H9 (cell line): ENCODE results near the gene SRPK3. TPM values are rescaled to one million over a fixed set of nuclear protein-coding genes. Genes with fewer than 3 reads are reported as not detected.

Source experiments
- DNase-seq: peaks from one replicate; pipeline ENCODE4 v3.0.0-alpha.2; 2017
- H2AFZ ChIP-seq: one replicate; pipeline ENCODE4 v1.6.1; 2013; ENCODE audit warnings: mild to moderate bottlenecking, low read length, control low read depth, moderate library complexity
- H2AK5ac ChIP-seq: 2 replicates; pipeline ENCODE4 v1.6.1; 2013; ENCODE audit warnings: low read length, control low read depth, mixed read lengths; ENCODE audit not compliant: insufficient read length
- H2BK120ac ChIP-seq: one replicate; pipeline ENCODE4 v1.6.1; 2013; ENCODE audit warnings: low read depth, mild to moderate bottlenecking, low read length, control low read depth, inconsistent platforms; ENCODE audit not compliant: poor library complexity, severe bottlenecking
- H2BK12ac ChIP-seq: 2 replicates; pipeline ENCODE4 v1.6.1; 2013; ENCODE audit warnings: low read length, control low read depth, mixed read lengths, low read depth; ENCODE audit not compliant: insufficient read length
- H2BK15ac ChIP-seq: 2 replicates; pipeline ENCODE4 v1.6.1; 2013; ENCODE audit warnings: low read depth, low read length, control low read depth
- H2BK20ac ChIP-seq: one replicate; pipeline ENCODE4 v1.6.1; 2013; ENCODE audit warnings: low read depth, mild to moderate bottlenecking, low read length, control low read depth, inconsistent platforms; ENCODE audit not compliant: poor library complexity, severe bottlenecking
- H2BK5ac ChIP-seq: 2 replicates; pipeline ENCODE4 v1.6.1; 2013; ENCODE audit warnings: low read length, control low read depth, mixed read lengths; ENCODE audit not compliant: insufficient read length
- H3K14ac ChIP-seq: 2 replicates; pipeline ENCODE4 v1.6.1; 2013; ENCODE audit warnings: low read length, control low read depth; ENCODE audit not compliant: insufficient read depth
- H3K18ac ChIP-seq: 2 replicates; pipeline ENCODE4 v1.6.1; 2013; ENCODE audit warnings: low read depth, mild to moderate bottlenecking, mixed read lengths, low read length, control low read depth; ENCODE audit not compliant: insufficient read length
- H3K23ac ChIP-seq: 2 replicates; pipeline ENCODE4 v1.6.1; 2013; ENCODE audit warnings: low read length, control low read depth, mixed read lengths, low read depth; ENCODE audit not compliant: insufficient read length
- H3K23me2 ChIP-seq: 2 replicates; pipeline ENCODE4 v1.6.1; 2013; ENCODE audit warnings: low read depth, mild to moderate bottlenecking, mixed read lengths, low read length, control low read depth; ENCODE audit not compliant: insufficient read length, poor library complexity, severe bottlenecking
- H3K27ac ChIP-seq: 2 replicates; pipeline ENCODE4 v1.5.1; 2013; ENCODE audit warnings: low read length, control low read depth, mixed read lengths, low read depth; ENCODE audit not compliant: insufficient read length
- H3K27me3 ChIP-seq: 2 replicates; pipeline ENCODE4 v1.6.1; 2013; ENCODE audit warnings: low read length, control low read depth, inconsistent platforms; ENCODE audit not compliant: insufficient read depth
- H3K4ac ChIP-seq: 2 replicates; pipeline ENCODE4 v1.6.1; 2013; ENCODE audit warnings: low read depth, mild to moderate bottlenecking, control low read depth, inconsistent platforms, low read length, moderate library complexity
- H3K4me1 ChIP-seq: 2 replicates; pipeline ENCODE4 v1.6.1; 2013; ENCODE audit warnings: low read length, control low read depth, inconsistent platforms; ENCODE audit not compliant: insufficient read depth
- H3K4me2 ChIP-seq: 2 replicates; pipeline ENCODE4 v1.6.1; 2013; ENCODE audit warnings: low read length, control low read depth, mixed read lengths; ENCODE audit not compliant: insufficient read length, insufficient read depth
- H3K56ac ChIP-seq: 2 replicates; pipeline ENCODE4 v1.6.1; 2013; ENCODE audit warnings: low read depth, mild to moderate bottlenecking, mixed read lengths, low read length, control low read depth; ENCODE audit not compliant: insufficient read length
- H3K79me1 ChIP-seq: 2 replicates; pipeline ENCODE4 v1.6.1; 2013; ENCODE audit warnings: low read depth, mild to moderate bottlenecking, moderate library complexity, low read length, control low read depth, inconsistent platforms; ENCODE audit not compliant: insufficient read depth, poor library complexity, severe bottlenecking
- H3K79me2 ChIP-seq: 2 replicates; pipeline ENCODE4 v1.6.1; 2013; ENCODE audit warnings: low read length, control low read depth, inconsistent platforms; ENCODE audit not compliant: insufficient read depth
- H3K9ac ChIP-seq: 2 replicates; pipeline ENCODE4 v1.6.1; 2013; ENCODE audit warnings: low read length, control low read depth, mixed read lengths; ENCODE audit not compliant: insufficient read length; ENCODE audit errors: extremely low read depth
- H3K9me3 ChIP-seq: one replicate; pipeline ENCODE4 v1.6.1; 2013; ENCODE audit warnings: low read depth, low read length, inconsistent platforms; ENCODE audit not compliant: control insufficient read depth
- H3T11ph ChIP-seq: one replicate; pipeline ENCODE4 v1.6.1; 2013; ENCODE audit warnings: mild to moderate bottlenecking, low read length, control low read depth, inconsistent platforms
- H4K20me1 ChIP-seq: one replicate; pipeline ENCODE4 v1.6.1; 2013; ENCODE audit not compliant: control insufficient read depth, insufficient read length, insufficient read depth
- H4K5ac ChIP-seq: 2 replicates; pipeline ENCODE4 v1.6.1; 2013; ENCODE audit warnings: low read depth, mild to moderate bottlenecking, mixed read lengths, low read length, control low read depth; ENCODE audit not compliant: insufficient read length
- H4K8ac ChIP-seq: replicated peaks from 2 replicates; pipeline ENCODE4 v1.6.1; 2013; ENCODE audit warnings: low read length, control low read depth, mixed read lengths, low read depth; ENCODE audit not compliant: insufficient read length
- H4K91ac ChIP-seq: 2 replicates; pipeline ENCODE4 v1.6.1; 2013; ENCODE audit warnings: low read depth, mild to moderate bottlenecking, moderate library complexity, mixed read lengths, low read length, control low read depth; ENCODE audit not compliant: insufficient read length
- H3K27ac Mint-ChIP-seq, 3 experiments: 2 replicates in 2 of 3; 3 replicates in 1 of 3; pipeline ENCODE4 v1.8.0; 2020 to 2021; ENCODE audit warnings: mixed read lengths in 3 of 3, mild to moderate bottlenecking in 1 of 3, moderate library complexity in 1 of 3
- H3K27me3 Mint-ChIP-seq: 2 replicates; pipeline ENCODE4 v1.8.0; 2021; ENCODE audit warnings: low read depth, mild to moderate bottlenecking, moderate library complexity, mixed read lengths
- H3K36me3 Mint-ChIP-seq, 3 experiments: 2 replicates in 2 of 3; 3 replicates in 1 of 3; pipeline ENCODE4 v1.8.0; 2020 to 2021; ENCODE audit warnings: low read depth in 3 of 3, mixed read lengths in 3 of 3; ENCODE audit not compliant: insufficient read depth in 1 of 3
- H3K4me1 Mint-ChIP-seq, 2 experiments: 2 replicates each; pipeline ENCODE4 v1.8.0; 2020; ENCODE audit warnings: mixed read lengths in 2 of 2
- H3K4me3 Mint-ChIP-seq, 2 experiments: 2 replicates in 1 of 2; 3 replicates in 1 of 2; pipeline ENCODE4 v1.8.0; 2020 to 2021; ENCODE audit warnings: mild to moderate bottlenecking in 2 of 2, mixed read lengths in 2 of 2, moderate library complexity in 1 of 2
- H3K9me3 Mint-ChIP-seq, 2 experiments: 2 replicates in 1 of 2; 3 replicates in 1 of 2; pipeline ENCODE4 v1.8.0; 2020; ENCODE audit warnings: mild to moderate bottlenecking in 2 of 2, mixed read lengths in 2 of 2, moderate library complexity in 1 of 2
- CTCF ChIP-seq: fragments of 200-600 bp; sonication (generic); conservative IDR thresholded peaks from 3 replicates; pipeline ENCODE4 v1.8.0; 2021; ENCODE audit warnings: antibody characterized with exemption, mild to moderate bottlenecking
- WGBS: extraction: QIAGEN DNeasy Blood & Tissue Kit; methylation state at CpG from one replicate; pipeline ENCODE4 v1.1.7; 2013; ENCODE audit warnings: missing lambda C conversion rate, low lambda C conversion rate, mixed read lengths; ENCODE audit not compliant: insufficient read length; ENCODE audit errors: extremely low coverage; 5-methylcytosine and 5-hydroxymethylcytosine counted together
- total RNA-seq: library from RNA; stranded (reverse); gene quantifications from 2 replicates; pipeline ENCODE4 v1.2.1, GENCODE V29; 2021

SRPK3 gene
- total RNA-seq, 1 experiment from 2014 or later: not detected

DNA sequence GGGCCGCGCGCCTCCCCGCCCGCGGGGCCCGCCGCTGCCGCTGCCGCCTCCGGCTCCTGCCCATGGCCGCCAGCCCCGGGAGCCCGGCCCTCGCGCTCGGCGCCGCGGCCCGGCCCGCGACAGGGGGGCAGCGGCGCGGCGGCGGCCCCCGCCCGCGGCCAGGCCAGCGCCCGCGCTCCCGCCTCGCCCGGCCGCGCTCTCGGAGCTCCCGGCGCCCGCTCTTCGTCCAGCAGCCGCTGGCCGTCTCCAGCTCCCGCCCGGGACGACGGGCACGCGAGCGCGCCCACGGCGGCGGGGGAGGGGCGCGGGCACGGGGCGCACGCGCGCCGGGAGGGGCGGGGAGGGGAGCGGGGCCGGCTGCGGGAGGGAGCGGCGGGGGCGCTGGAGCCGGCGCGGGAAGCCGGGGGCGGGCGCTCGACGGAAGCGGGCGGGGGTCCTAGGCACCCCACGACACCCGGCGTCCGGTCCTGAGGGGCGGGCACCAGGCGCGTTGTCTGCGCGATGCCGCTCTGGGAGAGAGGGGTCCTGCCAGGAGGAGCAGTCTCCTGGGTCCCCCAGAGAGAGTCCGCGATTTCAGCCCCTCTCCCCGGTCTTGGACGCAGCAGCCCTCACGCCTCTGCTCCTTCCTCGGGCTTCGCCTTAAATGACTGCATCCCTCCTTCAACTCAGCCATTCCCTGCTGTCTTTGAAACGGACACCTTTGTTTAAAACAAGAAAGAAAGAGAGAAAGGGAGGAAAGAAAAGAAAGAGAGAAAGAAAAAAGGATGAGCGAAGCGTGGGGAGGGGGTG, 50.0 kb downstream of the SRPK3 start:
- peak overlapping the region; percentile 66 for H3K4me2 ChIP-seq

More for the DNA sequence above, 50.0 kb downstream of the SRPK3 start:
- Histone ChIP-seq H4K8ac (no peak overlapping the region), H4K91ac (no peak overlapping the region), H3K79me2 (peaks cover 17% of the 10 kb centered on the region; the same call in 1 of the 2 replicates), H2AK5ac (no peak overlapping the region), H2AFZ (no peak overlapping the region), H3K79me1 (no peaks in the 10 kb centered on the region), H3K23ac (no peak overlapping the region), H2BK5ac (no peak overlapping the region), H2BK12ac (no peak overlapping the region), H3K18ac (no peak overlapping the region), H4K5ac (no peak overlapping the region), H4K20me1 (no peaks in the 10 kb centered on the region), H3K56ac (no peak overlapping the region), H2BK120ac (no peak overlapping the region), H3K27ac (no peak overlapping the region), H3K27me3 (no peaks in the 10 kb centered on the region), H3K4ac (no peak overlapping the region), H3T11ph (no peak overlapping the region), H3K23me2 (peaks cover 5% of the 10 kb centered on the region), H2BK20ac (no peak overlapping the region), H2BK15ac (no peak overlapping the region), H3K9ac (peak overlapping the region; percentile 2), H3K14ac (no peak overlapping the region), H3K9me3 (peaks cover 10% of the 10 kb centered on the region), H3K4me1 (no peaks in the 10 kb centered on the region; the same call in 1 of the 2 replicates)
- Mint-ChIP-seq H3K36me3 (peaks cover 11 to 25% (median 17%) of the 10 kb centered on the region in 3 experiments), H3K27me3 (peaks cover 6% of the 10 kb centered on the region), H3K9me3 (peaks cover 56 to 70% of the 10 kb centered on the region in 2 experiments), H3K27ac (no peak overlapping the region), H3K4me3 (peak overlapping the region; percentile 58 to 80), H3K4me1 (peaks cover 16 to 28% of the 10 kb centered on the region in 2 experiments)
- DNase-seq: no peak
- TF ChIP-seq CTCF: no peak
- no CpG with 5 or more reads among the region's 102 CpGs for WGBS
